ENCODE measurements around the gene UBE2C.

The UBE2C gene

GRCh38 chr20:45861221-45862075, 49.0 kb downstream of the UBE2C start:
- DNase-seq = no peak

- DNase-seq = no peak
These were observed 51.4 kb downstream of the UBE2C start for GRCh38 chr20:45863543-45864470.

DNA sequence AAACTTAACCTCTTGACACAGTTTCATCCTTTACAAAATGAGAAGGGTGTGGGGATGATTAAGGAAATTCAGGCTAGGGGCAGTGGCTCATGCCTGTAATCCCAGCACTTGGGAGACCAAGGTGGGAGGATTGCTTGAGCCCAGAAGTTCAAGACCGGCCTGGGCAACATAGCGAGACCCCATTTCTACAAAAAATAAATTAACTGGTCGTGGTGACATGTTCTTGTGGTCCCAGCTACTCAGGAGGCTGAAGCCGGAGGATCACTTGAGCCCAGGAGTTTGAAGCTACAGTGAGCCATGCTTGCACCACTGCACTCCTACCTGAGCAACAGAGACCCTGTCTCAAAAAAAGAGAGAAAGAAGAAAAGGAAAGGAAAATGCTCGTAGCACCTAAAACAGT, 54.0 kb downstream of the UBE2C start:
- DNase-seq = no peak

Measured in activated T-cell treated with anti-CD3 and anti-CD28 coated beads for 4 hours (primary cell).